Adrenal gland (tissue), 5 donors: Measurements from ENCODE around the gene CYB5A.

ENCODE experiments used
- POLR2A ChIP-seq, 2 donors: fragments of 450-650 bp; IDR thresholded peaks; one replicate each; pipeline ENCODE4 v1.6.1; 2017; ENCODE audit warnings: antibody characterized with exemption in 2 of 2, mild to moderate bottlenecking in 2 of 2, moderate library complexity in 1 of 2
- TF ChIP-seq, protein P1 (sequence below), 6 experiments: fragments of 450-650 bp in 4 of 6; fragments of 200-600 bp in 2 of 6; sonication (generic) in 1 of 6; IDR thresholded peaks; 1 replicate in 5 of 6; 2 replicates in 1 of 6; pipeline versions ENCODE4 v1.5.1 to v1.8.0; 2016 to 2021; ENCODE audit warnings: antibody characterized with exemption in 6 of 6, mild to moderate bottlenecking in 2 of 6, moderate library complexity in 1 of 6
- donor health status: DM: no; HTN: no; CAD: no.

DNA sequence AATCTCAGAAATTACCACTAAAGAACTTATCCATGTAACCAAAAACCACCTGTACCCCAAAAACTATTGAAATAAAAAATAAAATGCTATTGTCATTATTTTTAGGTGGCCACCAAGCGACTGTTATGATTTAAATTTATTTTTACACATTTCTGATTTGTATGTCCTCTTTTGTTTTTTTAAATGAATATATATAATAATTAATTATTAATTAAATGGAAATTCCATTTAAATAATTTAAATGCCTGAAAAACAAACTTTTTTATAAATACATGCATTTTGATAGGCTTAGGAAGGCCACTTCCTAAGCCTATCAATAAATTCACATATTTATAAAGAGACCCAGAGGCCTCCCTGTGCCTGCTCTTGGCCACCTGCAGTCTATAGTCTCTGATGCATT is 52.2 kb downstream of the CYB5A start:
- TF ChIP-seq, protein P1, sequence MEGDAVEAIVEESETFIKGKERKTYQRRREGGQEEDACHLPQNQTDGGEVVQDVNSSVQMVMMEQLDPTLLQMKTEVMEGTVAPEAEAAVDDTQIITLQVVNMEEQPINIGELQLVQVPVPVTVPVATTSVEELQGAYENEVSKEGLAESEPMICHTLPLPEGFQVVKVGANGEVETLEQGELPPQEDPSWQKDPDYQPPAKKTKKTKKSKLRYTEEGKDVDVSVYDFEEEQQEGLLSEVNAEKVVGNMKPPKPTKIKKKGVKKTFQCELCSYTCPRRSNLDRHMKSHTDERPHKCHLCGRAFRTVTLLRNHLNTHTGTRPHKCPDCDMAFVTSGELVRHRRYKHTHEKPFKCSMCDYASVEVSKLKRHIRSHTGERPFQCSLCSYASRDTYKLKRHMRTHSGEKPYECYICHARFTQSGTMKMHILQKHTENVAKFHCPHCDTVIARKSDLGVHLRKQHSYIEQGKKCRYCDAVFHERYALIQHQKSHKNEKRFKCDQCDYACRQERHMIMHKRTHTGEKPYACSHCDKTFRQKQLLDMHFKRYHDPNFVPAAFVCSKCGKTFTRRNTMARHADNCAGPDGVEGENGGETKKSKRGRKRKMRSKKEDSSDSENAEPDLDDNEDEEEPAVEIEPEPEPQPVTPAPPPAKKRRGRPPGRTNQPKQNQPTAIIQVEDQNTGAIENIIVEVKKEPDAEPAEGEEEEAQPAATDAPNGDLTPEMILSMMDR (IDR thresholded peaks at IDR 0.05), result no peak
- TF ChIP-seq POLR2A (IDR thresholded peaks at IDR 0.05), result no peak
